Measurements from ENCODE around the gene UBE2F.

GRCh38 chr2:238038203-238038602 lies 71.4 kb downstream of the UBE2F start:
- no peak for TF ChIP-seq POLR2A (IDR thresholded peaks at IDR 0.05; ENCODE audit: low read depth, low read length)
- no peak for TF ChIP-seq POLR2AphosphoS5 (IDR thresholded peaks at IDR 0.05; ENCODE audit: low read depth, low read length)
